Astrocyte (in vitro differentiated cells and primary cell): ENCODE measurements around the gene CSNK2A1. TPM values are rescaled to one million over a fixed set of nuclear protein-coding genes. Genes with fewer than 3 reads are reported as not detected.

ENCODE experiments used
- DNase-seq: peaks from one replicate; pipeline ENCODE4 v3.0.0-alpha.2; 2010; ENCODE audit warnings: low read depth
- FAIRE-seq: peaks from 2 replicates; lab custom pipeline; 2011; peaks lifted over from hg19 to GRCh38; lab: Jason Lieb, UNC
- H2AFZ ChIP-seq: 2 replicates; pipeline ENCODE4 v1.6.0; 2012; ENCODE audit warnings: low read depth, low read length, inconsistent platforms
- H3K27ac ChIP-seq: 2 replicates; pipeline ENCODE4 v1.5.1; 2011; ENCODE audit warnings: low read depth, low read length, inconsistent platforms
- H3K27me3 ChIP-seq: 2 replicates; pipeline ENCODE4 v1.6.0; 2011; ENCODE audit warnings: low read length, inconsistent platforms; ENCODE audit not compliant: insufficient read depth
- H3K36me3 ChIP-seq: 2 replicates; pipeline ENCODE4 v1.5.1; 2011; ENCODE audit warnings: low read length, inconsistent platforms; ENCODE audit not compliant: insufficient read depth
- H3K4me1 ChIP-seq: 2 replicates; pipeline ENCODE4 v1.5.1; 2011; ENCODE audit warnings: low read length, inconsistent platforms; ENCODE audit not compliant: insufficient read depth
- H3K4me2 ChIP-seq: 2 replicates; pipeline ENCODE4 v1.6.0; 2012; ENCODE audit warnings: low read length, inconsistent platforms
- H3K4me3 ChIP-seq: 2 replicates; pipeline ENCODE4 v1.5.1; 2011; ENCODE audit warnings: low read depth, mild to moderate bottlenecking, low read length, inconsistent platforms; ENCODE audit not compliant: insufficient read depth
- H3K79me2 ChIP-seq: 2 replicates; pipeline ENCODE4 v1.6.0; 2012; ENCODE audit warnings: mild to moderate bottlenecking, low read length, inconsistent platforms; ENCODE audit not compliant: insufficient read depth
- H3K9ac ChIP-seq: 2 replicates; pipeline ENCODE4 v1.6.0; 2012; ENCODE audit warnings: mild to moderate bottlenecking, low read length, inconsistent platforms
- H3K9me3 ChIP-seq: 2 replicates; pipeline ENCODE4 v1.5.1; 2012; ENCODE audit warnings: low read depth, mild to moderate bottlenecking, low read length, inconsistent platforms; ENCODE audit not compliant: insufficient read depth
- H4K20me1 ChIP-seq: 2 replicates; pipeline ENCODE4 v1.6.0; 2012; ENCODE audit warnings: low read length, inconsistent platforms; ENCODE audit not compliant: insufficient read depth
- H3K27ac Mint-ChIP-seq: one replicate; pipeline ENCODE4 v1.8.0; 2021; ENCODE audit warnings: mild to moderate bottlenecking, mixed read lengths; ENCODE audit not compliant: unreplicated experiment
- H3K27me3 Mint-ChIP-seq: one replicate; pipeline ENCODE4 v1.8.0; 2021; ENCODE audit warnings: low read depth, mixed read lengths; ENCODE audit not compliant: unreplicated experiment
- H3K36me3 Mint-ChIP-seq: one replicate; pipeline ENCODE4 v1.8.0; 2021; ENCODE audit warnings: low read depth, mixed read lengths; ENCODE audit not compliant: unreplicated experiment
- H3K4me1 Mint-ChIP-seq: one replicate; pipeline ENCODE4 v1.8.0; 2021; ENCODE audit warnings: low read depth, mixed read lengths; ENCODE audit not compliant: unreplicated experiment
- H3K4me3 Mint-ChIP-seq: one replicate; pipeline ENCODE4 v1.8.0; 2021; ENCODE audit warnings: mild to moderate bottlenecking, moderate library complexity, mixed read lengths; ENCODE audit not compliant: unreplicated experiment
- H3K9me3 Mint-ChIP-seq: one replicate; pipeline ENCODE4 v1.8.0; 2021; ENCODE audit warnings: mild to moderate bottlenecking, mixed read lengths; ENCODE audit not compliant: unreplicated experiment
- CTCF ChIP-seq: IDR thresholded peaks from 2 replicates; pipeline ENCODE4 v1.5.1; 2011; ENCODE audit warnings: low read depth, mild to moderate bottlenecking, inconsistent platforms, low read length, moderate library complexity; ENCODE audit not compliant: insufficient read depth
- EZH2 ChIP-seq: IDR thresholded peaks from 2 replicates; pipeline ENCODE4 v1.6.1; 2012; ENCODE audit warnings: mild to moderate bottlenecking, low read length, inconsistent platforms; ENCODE audit not compliant: insufficient read depth
- total RNA-seq: library from RNA; stranded (reverse); gene quantifications from 2 replicates; pipeline ENCODE4 v1.2.1, GENCODE V29; 2021

The CSNK2A1 gene
- total RNA-seq, 1 donor from 2014 or later: 226 TPM

- FAIRE-seq: no peak
Observed at GRCh38 chr20:503048-503737, 40.4 kb downstream of the CSNK2A1 start.

GRCh38 chr20:497979-498378 lies 45.6 kb downstream of the CSNK2A1 start:
- Mint-ChIP-seq H3K27ac (no peak overlapping the region), H3K4me1 (peaks cover 2% of the 10 kb centered on the region), H3K4me3 (no peak overlapping the region), H3K9me3 (no peaks in the 10 kb centered on the region), H3K36me3 (peaks cover 21% of the 10 kb centered on the region), H3K27me3 (no peaks in the 10 kb centered on the region)
- H3K27ac ChIP-seq: no peak overlapping the region
- no peak for TF ChIP-seq CTCF
- TF ChIP-seq EZH2: no peak
- H3K79me2 ChIP-seq: peaks cover 9% of the 10 kb centered on the region
- no peak overlapping the region for H2AFZ ChIP-seq
- no peak overlapping the region for H3K4me3 ChIP-seq
- no peaks in the 10 kb centered on the region for H3K9me3 ChIP-seq
- H3K4me2 ChIP-seq: no peak overlapping the region
- H3K9ac ChIP-seq: no peak overlapping the region
- FAIRE-seq (no peak), DNase-seq (no peak)
- H3K36me3 ChIP-seq: peaks cover 62% of the 10 kb centered on the region
- peaks cover 19% of the 10 kb centered on the region for H4K20me1 ChIP-seq
- no peaks in the 10 kb centered on the region for H3K4me1 ChIP-seq
- H3K27me3 ChIP-seq: no peaks in the 10 kb centered on the region

More at GRCh38 chr20:503048-503737, 40.4 kb downstream of the CSNK2A1 start:
- peaks cover 22% of the 10 kb centered on the region for H4K20me1 ChIP-seq
- H3K4me2 ChIP-seq: no peak overlapping the region
- Mint-ChIP-seq H3K4me3 (no peak overlapping the region), H3K36me3 (peaks cover 25% of the 10 kb centered on the region), H3K9me3 (peaks cover 2% of the 10 kb centered on the region), H3K4me1 (peaks cover 18% of the 10 kb centered on the region), H3K27ac (no peak overlapping the region), H3K27me3 (no peaks in the 10 kb centered on the region)
- H3K4me1 ChIP-seq: no peaks in the 10 kb centered on the region
- no peak overlapping the region for H3K9ac ChIP-seq
- H3K27ac ChIP-seq: no peak overlapping the region
- no peak overlapping the region for H2AFZ ChIP-seq
- H3K4me3 ChIP-seq: no peak overlapping the region
- peaks cover 56% of the 10 kb centered on the region for H3K36me3 ChIP-seq
- TF ChIP-seq EZH2 (no peak), CTCF (no peak)
- peaks cover 35% of the 10 kb centered on the region for H3K79me2 ChIP-seq
- H3K9me3 ChIP-seq: no peaks in the 10 kb centered on the region
- DNase-seq: no peak
- no peaks in the 10 kb centered on the region for H3K27me3 ChIP-seq

- Histone ChIP-seq H3K4me2 (no peak overlapping the region), H3K27ac (no peak overlapping the region), H3K9me3 (no peaks in the 10 kb centered on the region), H3K27me3 (no peaks in the 10 kb centered on the region), H3K9ac (no peak overlapping the region), H3K79me2 (no peaks in the 10 kb centered on the region), H2AFZ (no peak overlapping the region), H3K4me1 (no peaks in the 10 kb centered on the region), H3K36me3 (peaks cover 57% of the 10 kb centered on the region), H3K4me3 (no peak overlapping the region), H4K20me1 (peaks cover 29% of the 10 kb centered on the region)
- Mint-ChIP-seq H3K4me3 (no peak overlapping the region), H3K9me3 (no peaks in the 10 kb centered on the region), H3K4me1 (peaks cover 2% of the 10 kb centered on the region), H3K27ac (no peak overlapping the region), H3K36me3 (peaks cover 16% of the 10 kb centered on the region), H3K27me3 (no peaks in the 10 kb centered on the region)
- DNase-seq (no peak), FAIRE-seq (no peak)
- TF ChIP-seq CTCF: no peak
- no peak for TF ChIP-seq EZH2
Observed at GRCh38 chr20:496126-496696, 47.4 kb downstream of the CSNK2A1 start.
